HG03439 (cell line): ENCODE data around the gene GALNT4.

Experiments used
- ATAC-seq: cut with Tn5 transposase; IDR thresholded peaks from one replicate; pipeline ENCODE4 v1.9.1; 2021; ENCODE audit warnings: mild to moderate bottlenecking, moderate library complexity; ENCODE audit not compliant: unreplicated experiment

Gene GALNT4

DNA sequence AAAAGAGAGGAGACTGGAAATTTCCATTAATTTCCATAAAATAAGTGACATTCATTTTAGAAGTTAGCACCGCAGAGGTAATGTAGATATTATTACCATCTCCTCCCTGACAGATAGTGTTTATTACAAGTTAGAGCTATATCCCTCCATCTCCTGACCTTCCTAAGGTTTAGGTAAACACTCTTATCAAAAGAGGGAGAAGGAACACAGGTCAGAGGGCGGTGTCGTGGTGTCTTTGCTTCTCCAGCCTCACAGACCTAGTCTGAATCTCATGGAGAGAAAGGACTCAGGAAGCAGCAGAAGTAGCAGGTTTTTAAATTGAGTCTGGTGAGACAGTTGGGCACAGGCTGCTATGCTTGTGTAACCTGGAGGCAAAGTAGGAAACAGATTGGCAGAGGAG, 12.8 kb upstream of the GALNT4 start:
- no peak for ATAC-seq

GRCh38 chr12:89529738-89530137, 5.1 kb upstream of the GALNT4 start:
- ATAC-seq, result no peak

DNA sequence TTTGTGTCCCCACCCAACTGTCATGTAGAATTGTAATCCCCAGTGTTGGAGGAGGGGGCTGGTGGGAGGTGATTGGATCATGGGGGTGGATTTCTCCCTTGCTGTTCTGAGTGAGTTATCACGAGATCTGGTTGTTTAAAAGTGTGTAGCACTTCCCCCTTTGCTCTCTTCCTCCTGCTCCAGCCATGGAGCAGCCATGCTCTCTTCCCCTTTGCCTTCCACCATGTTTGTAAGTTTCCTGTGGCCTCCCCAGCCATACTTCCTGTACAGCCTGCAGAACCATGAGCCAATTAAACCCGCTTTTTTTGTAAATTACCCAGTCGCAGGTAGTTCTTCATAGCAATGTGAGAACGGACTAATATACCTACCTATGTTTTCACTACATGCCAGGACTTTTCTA, 3.8 kb upstream of the GALNT4 start:
- ATAC-seq, result no peak

- peak; percentile 72 for ATAC-seq
These were observed 1.5 kb upstream of the GALNT4 start, which contains the start of gene POC1B for GRCh38 chr12:89525824-89526770. POC1B (minus strand) TSS chr12:89526047; CDS start chr12:89525895, 152 bp downstream.

DNA sequence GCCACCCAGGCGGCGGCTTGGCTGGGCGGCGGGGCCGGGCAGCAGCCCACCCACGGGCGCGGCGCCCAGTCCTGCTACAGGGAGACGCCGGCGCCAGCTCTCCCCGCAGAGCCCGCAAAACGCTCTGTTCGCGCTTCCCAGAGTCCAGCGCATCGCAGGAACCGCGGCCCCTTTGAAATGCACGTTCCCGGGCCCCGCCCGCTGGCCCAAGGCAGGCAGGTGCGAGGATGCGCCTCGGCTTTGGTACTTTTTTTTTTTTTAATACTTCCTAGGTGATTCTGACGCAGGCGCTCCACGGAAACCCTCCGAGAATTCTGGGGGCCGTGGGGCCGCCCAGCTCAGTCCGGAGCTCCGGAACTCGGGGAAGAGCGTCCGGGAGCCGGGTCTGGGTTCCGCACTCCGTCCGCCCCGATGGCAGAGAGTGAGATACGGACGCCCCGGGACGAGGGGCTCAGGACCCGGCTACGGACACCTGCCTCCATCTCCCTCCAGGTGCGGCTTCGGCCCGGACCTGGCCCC, 768 bp upstream of the GALNT4 start:
- peak; percentile 35 for ATAC-seq

DNA sequence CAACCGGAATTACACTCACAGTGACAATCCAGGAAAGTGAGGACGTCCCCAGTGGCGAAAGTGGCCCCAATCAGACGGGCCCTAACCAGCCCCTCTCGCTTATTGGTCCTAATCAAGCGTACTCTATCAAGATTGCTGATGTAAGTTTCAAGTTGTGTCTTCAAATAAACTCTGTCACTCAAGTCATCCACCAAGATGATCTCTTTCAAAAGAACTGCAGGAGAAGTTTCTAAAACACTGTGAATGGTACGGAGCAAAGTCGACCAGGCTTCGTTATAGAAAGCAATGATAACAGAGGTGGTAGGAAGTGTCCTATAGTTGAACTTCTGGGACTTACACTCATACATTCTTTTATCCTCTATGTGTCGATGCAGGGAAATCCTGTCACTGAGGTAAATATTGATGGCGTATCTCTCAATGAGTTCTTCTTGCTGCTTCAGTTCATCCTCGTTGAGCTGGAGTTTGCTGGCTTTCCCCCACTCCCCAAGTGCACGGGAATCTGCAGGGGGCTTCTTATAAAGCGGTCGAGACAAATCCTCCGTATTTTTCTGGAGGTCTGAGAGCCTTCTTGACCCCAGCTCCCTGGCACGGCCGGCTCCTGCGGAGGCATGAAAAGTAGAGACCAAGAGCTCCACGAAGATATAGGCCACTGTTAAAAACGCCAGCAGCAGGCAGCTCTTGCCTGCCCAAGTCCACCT, 604 bp downstream of the GALNT4 start:
- ATAC-seq, result no peak

DNA sequence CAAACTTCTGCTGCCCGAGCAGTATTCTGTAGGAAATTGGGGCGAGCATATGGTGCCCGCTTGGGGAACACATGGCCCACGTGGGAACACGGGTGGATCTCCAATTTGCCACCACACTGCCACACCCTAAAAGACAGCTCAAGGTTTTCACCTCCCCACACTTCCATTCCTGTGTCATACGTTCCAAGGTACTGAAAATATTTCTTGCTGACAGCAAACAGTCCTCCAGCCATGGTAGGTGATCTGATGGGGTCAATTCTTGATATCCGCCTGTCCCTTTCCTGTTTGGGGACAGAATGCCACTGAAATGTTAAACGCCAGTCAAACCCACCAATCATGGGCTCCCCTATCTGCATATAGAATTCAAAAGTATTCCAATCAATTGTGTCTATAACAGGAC, 1.2 kb downstream of the GALNT4 start:
- no peak for ATAC-seq

DNA sequence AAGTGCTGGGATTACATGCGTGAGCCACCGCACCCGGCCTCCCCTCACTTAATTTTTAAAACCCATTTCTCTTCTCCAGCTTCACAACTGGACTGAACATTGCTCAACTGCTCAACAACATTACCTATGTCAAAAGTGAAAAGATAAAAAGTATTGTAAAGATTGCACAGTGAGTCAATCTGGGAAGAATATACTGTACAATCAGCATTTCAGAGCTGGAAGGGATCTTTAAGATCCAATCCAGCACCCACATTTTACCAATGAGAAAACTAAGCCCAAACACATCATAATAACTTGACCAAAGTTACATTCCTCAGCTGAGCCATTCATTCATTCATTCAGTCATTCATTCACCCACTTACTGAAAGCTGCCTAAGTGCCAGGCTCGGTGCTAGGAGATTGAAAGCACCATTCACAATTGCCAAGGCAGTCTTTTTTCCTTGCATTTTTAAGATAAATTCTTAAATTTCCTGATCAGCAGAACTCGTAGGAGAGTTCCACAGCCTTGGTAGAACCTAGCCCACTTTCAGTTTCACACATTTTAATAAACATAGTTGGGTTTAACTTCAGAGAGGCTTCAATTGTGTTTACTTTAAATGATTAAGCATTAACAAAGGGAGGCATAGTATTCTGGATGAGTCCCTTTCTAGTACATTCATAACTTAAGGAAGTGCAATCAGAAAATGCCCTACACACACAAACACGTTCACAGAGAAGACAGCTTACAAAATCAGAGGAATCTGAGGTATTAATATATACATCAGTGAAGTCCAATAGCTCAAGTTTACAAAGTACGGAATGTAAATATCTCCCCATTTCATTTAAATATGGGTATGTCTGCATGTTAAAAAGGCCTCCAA, 3.0 kb downstream of the GALNT4 start:
- ATAC-seq, result no peak

DNA sequence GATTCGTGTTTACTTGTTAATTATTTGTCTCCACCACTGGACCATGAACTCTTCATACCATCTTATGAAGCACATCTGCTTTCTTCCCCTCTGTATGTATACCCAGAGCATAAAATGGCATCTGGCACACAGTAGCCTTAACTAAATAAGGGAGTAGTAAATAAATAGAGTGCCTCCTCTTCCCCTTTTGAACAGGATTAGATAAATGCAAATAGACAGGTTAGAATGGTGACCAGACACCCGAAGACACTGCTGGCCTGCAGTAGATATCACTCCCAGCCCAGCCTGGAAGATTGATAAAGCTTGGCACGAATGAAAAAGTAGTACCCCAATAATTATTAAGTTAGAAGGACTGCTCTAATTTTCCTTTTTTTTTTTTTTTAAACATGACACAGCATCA, 6.9 kb downstream of the GALNT4 start:
- no peak for ATAC-seq

GRCh38 chr12:89516633-89517032, 8.0 kb downstream of the GALNT4 start:
- ATAC-seq, result no peak

DNA sequence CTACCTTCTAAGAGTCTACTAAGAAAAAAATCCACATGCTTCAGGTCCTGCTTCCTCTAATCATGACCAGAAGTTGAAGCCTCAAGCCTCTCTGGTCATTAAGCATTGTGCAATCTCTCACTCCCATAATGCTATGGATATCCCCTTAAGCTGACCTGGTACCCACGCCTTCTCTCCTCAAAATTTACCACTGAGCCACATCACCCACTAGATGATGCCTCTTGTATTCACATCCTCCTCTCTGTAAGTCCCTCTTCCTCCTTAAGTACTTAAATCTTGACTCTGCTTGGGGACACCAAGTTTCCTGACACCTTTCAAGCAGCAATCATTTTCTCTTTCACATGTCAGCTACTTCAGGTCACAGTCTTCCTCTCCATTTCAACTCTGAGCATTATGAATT, 9.8 kb downstream of the GALNT4 start:
- no peak for ATAC-seq

DNA sequence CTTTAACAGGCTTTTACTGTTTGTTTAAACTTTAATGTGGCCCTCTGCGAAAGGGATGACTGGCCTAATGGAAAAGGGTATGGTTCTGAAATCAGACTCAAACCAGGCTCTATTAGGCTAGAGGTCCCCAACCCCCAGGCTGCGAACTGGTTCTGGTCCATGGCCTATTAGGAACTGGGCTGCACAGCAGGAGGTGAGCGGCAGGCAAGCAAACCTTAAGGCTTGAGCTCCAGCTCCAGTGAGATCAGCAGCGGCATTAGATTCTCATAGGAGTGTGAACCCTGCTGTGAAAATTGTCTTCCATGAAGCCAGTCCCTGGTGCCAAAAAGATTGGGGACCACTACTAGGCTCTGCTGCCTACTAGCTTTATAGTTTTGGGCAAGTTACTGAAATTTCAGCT, 11.1 kb downstream of the GALNT4 start:
- ATAC-seq, result no peak

- ATAC-seq, result no peak
These were observed 17.4 kb downstream of the GALNT4 start for GRCh38 chr12:89507015-89507824.

DNA sequence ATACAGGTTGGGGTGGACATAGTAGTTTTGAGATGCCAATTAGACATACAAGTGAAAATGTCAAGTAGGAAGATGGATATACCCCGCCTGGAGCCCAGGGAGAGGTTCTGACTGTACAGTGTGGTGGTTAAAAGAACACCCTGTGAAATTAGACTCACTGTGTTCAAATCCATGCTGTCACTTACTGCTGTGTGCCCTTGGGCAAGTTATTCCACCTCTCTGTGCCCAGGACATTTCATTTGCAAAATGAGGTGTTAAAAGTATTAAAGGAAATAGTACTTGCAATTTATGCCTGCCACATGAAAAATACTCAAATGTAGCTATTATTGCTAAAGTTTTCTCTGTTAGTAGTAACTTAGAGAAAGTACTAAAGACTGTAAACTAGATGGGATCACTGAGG, 18.5 kb downstream of the GALNT4 start:
- ATAC-seq, result no peak

- no peak for ATAC-seq
These were observed 19.8 kb downstream of the GALNT4 start for GRCh38 chr12:89504560-89505346.

- ATAC-seq, result no peak
These were observed 22.8 kb downstream of the GALNT4 start for GRCh38 chr12:89501793-89502192.

- ATAC-seq, result no peak
These were observed 24.7 kb downstream of the GALNT4 start for GRCh38 chr12:89499857-89500256.

DNA sequence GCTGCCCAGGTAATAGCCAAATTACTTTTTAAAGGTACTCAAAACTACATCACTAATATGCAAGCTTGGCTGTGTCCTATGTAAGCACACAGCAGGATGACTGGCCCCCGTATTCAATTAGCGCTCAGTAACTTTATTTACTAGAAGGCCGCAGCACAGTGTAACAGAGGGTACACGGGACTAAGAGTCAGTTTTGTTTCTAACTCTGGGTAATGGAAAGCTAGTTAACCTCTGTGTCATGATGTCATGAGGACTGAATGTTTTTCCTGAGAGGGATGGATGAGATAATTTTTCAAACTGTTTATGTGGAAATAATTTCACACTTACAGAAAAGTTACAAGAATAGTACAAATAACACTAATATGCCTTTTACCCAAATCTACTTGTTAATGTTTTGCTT, 27.1 kb downstream of the GALNT4 start:
- no peak for ATAC-seq

GRCh38 chr12:89497005-89497404, 27.6 kb downstream of the GALNT4 start:
- ATAC-seq, result no peak
